Neuronal stem cell (in vitro differentiated cells): ENCODE results near the gene HOXD9.
A peak's percentile ranks its signal among the peaks of the same experiment; 100 is the strongest.

Experiments used
- DNase-seq: peaks from one replicate; pipeline ENCODE4 v3.0.0-alpha.2; 2013; ENCODE audit warnings: low spot score
- H2AFZ ChIP-seq: one replicate; pipeline ENCODE4 v1.6.1; 2013; ENCODE audit warnings: mild to moderate bottlenecking, low read length, inconsistent platforms
- H2AK5ac ChIP-seq: 2 replicates; pipeline ENCODE4 v1.6.1; 2013; ENCODE audit warnings: low read depth, mild to moderate bottlenecking, inconsistent platforms, low read length, moderate library complexity, mixed read lengths
- H2BK120ac ChIP-seq: 2 replicates; pipeline ENCODE4 v1.6.1; 2013; ENCODE audit warnings: low read depth, mild to moderate bottlenecking, inconsistent platforms, low read length, moderate library complexity, mixed read lengths
- H2BK12ac ChIP-seq: one replicate; pipeline ENCODE4 v1.6.1; 2013; ENCODE audit warnings: low read length, inconsistent platforms
- H2BK15ac ChIP-seq: 2 replicates; pipeline ENCODE4 v1.6.1; 2013; ENCODE audit warnings: mild to moderate bottlenecking, low read length, inconsistent platforms, mixed read lengths
- H2BK5ac ChIP-seq: one replicate; pipeline ENCODE4 v1.6.1; 2013; ENCODE audit warnings: inconsistent platforms, mild to moderate bottlenecking, low read length, moderate library complexity
- H3K14ac ChIP-seq: one replicate; pipeline ENCODE4 v1.6.1; 2013; ENCODE audit warnings: low read length, inconsistent platforms
- H3K18ac ChIP-seq: 2 replicates; pipeline ENCODE4 v1.6.1; 2013; ENCODE audit warnings: low read length, inconsistent platforms
- H3K23ac ChIP-seq: 2 replicates; pipeline ENCODE4 v1.6.1; 2013; ENCODE audit warnings: low read depth, mild to moderate bottlenecking, mixed read lengths, low read length, inconsistent platforms; ENCODE audit not compliant: poor library complexity
- H3K27ac ChIP-seq: replicated peaks from 3 replicates; pipeline ENCODE4 v1.5.1; 2013; ENCODE audit warnings: low read length, inconsistent platforms
- H3K27me3 ChIP-seq, 3 experiments: 2 replicates each; pipeline ENCODE4 v1.6.1; 2013; ENCODE audit warnings: low read length in 3 of 3, mild to moderate bottlenecking in 2 of 3, inconsistent platforms in 1 of 3, low read depth in 1 of 3, mixed read lengths in 1 of 3, moderate library complexity in 1 of 3; ENCODE audit not compliant: control insufficient read depth in 3 of 3, insufficient read depth in 3 of 3
- H3K36me3 ChIP-seq, 2 donors: replicated peaks in 1 of 2; 2 replicates each; pipeline ENCODE4 v1.6.1; 2013; ENCODE audit warnings: low read length in 2 of 2; ENCODE audit not compliant: control insufficient read depth in 2 of 2, insufficient read depth in 2 of 2
- H3K4ac ChIP-seq: 2 replicates; pipeline ENCODE4 v1.6.1; 2013; ENCODE audit warnings: inconsistent platforms, mild to moderate bottlenecking, low read length, moderate library complexity
- H3K4me1 ChIP-seq, 2 donors: 1 replicate in 1 of 2; 2 replicates in 1 of 2; pipeline ENCODE4 v1.6.1; 2013; ENCODE audit warnings: low read length in 2 of 2, low read depth in 1 of 2; ENCODE audit not compliant: control insufficient read depth in 2 of 2, insufficient read depth in 1 of 2
- H3K4me2 ChIP-seq: one replicate; pipeline ENCODE4 v1.6.1; 2013; ENCODE audit warnings: mild to moderate bottlenecking, low read length, inconsistent platforms; ENCODE audit not compliant: insufficient read depth, poor library complexity, severe bottlenecking
- H3K4me3 ChIP-seq, 2 donors: 2 replicates each; pipeline ENCODE4 v1.5.1; 2013; ENCODE audit warnings: low read length in 2 of 2, mild to moderate bottlenecking in 2 of 2, inconsistent platforms in 1 of 2, moderate library complexity in 1 of 2
- H3K79me1 ChIP-seq: one replicate; pipeline ENCODE4 v1.6.1; 2013; ENCODE audit warnings: low read depth, mild to moderate bottlenecking, inconsistent platforms, low read length, moderate library complexity
- H3K9ac ChIP-seq: one replicate; pipeline ENCODE4 v1.6.1; 2013; ENCODE audit warnings: mild to moderate bottlenecking, low read depth, low read length, inconsistent platforms; ENCODE audit not compliant: poor library complexity
- H3K9me3 ChIP-seq, 2 donors: replicated peaks in 1 of 2; 2 replicates each; pipeline versions ENCODE3 to v1.6.1; 2013; ENCODE audit warnings: low read length in 2 of 2, mild to moderate bottlenecking in 2 of 2, inconsistent platforms in 1 of 2, low read depth in 1 of 2, mixed read lengths in 1 of 2, moderate library complexity in 1 of 2; ENCODE audit not compliant: control insufficient read depth in 2 of 2, insufficient read depth in 1 of 2
- H4K8ac ChIP-seq: one replicate; pipeline ENCODE4 v1.6.1; 2013; ENCODE audit warnings: low read depth, mild to moderate bottlenecking, inconsistent platforms, low read length, moderate library complexity
- H4K91ac ChIP-seq: one replicate; pipeline ENCODE4 v1.6.1; 2013; ENCODE audit warnings: low read length, low read depth, mild to moderate bottlenecking, inconsistent platforms; ENCODE audit not compliant: poor library complexity
- WGBS, 2 donors: extraction: QIAGEN DNeasy Blood & Tissue Kit; methylation state at CpG; one replicate each; pipeline ENCODE4 v1.1.7; 2013; ENCODE audit warnings: missing lambda C conversion rate in 2 of 2, mixed read lengths in 1 of 2; ENCODE audit not compliant: insufficient read length in 2 of 2, insufficient replicate concordance in 1 of 2; ENCODE audit errors: extremely low coverage in 2 of 2; 5-methylcytosine and 5-hydroxymethylcytosine counted together

The HOXD9 gene

GRCh38 chr2:176160251-176160985, 37.9 kb downstream of the HOXD9 start:
- H3K9me3 ChIP-seq = peaks cover 13 to 16% of the 10 kb centered on the region in 2 donors
- H2BK12ac ChIP-seq = no peak overlapping the region
- no peak overlapping the region for H3K4me3 ChIP-seq
- H3K36me3 ChIP-seq = no peaks in the 10 kb centered on the region
- H3K4me1 ChIP-seq = peaks cover 0 to 16% of the 10 kb centered on the region in 2 donors
- no peak overlapping the region for H2BK15ac ChIP-seq
- no CpG with 5 or more reads among the region's 50 CpGs for WGBS, 2 donors
- H2BK5ac ChIP-seq = no peak overlapping the region
- H2AK5ac ChIP-seq = no peak overlapping the region
- H3K27me3 ChIP-seq = peaks cover 80 to 100% (median 99%) of the 10 kb centered on the region in 3 experiments
- no peak overlapping the region for H3K14ac ChIP-seq
- no peak for DNase-seq
- no peak overlapping the region for H4K91ac ChIP-seq
- H2BK120ac ChIP-seq = no peak overlapping the region
- no peak overlapping the region for H3K4me2 ChIP-seq
- no peak overlapping the region for H4K8ac ChIP-seq
- H3K79me1 ChIP-seq = no peaks in the 10 kb centered on the region
- no peak overlapping the region for H3K4ac ChIP-seq
- no peak overlapping the region for H3K23ac ChIP-seq
- H3K9ac ChIP-seq = no peak overlapping the region
- no peak overlapping the region for H3K27ac ChIP-seq
- no peak overlapping the region for H3K18ac ChIP-seq
- H2AFZ ChIP-seq = peak overlapping the region; percentile 82

- WGBS, 2 donors = no CpG with 5 or more reads among the region's 22 CpGs
- no peak overlapping the region for H4K91ac ChIP-seq
- peaks cover 0 to 16% of the 10 kb centered on the region in 2 donors for H3K4me1 ChIP-seq
Measured at GRCh38 chr2:176160986-176161824, 38.7 kb downstream of the HOXD9 start.

GRCh38 chr2:176161825-176162626, 39.5 kb downstream of the HOXD9 start:
- Histone ChIP-seq H3K4me2 (no peak overlapping the region), H3K4me3 (no peak overlapping the region), H2AK5ac (no peak overlapping the region), H4K91ac (no peak overlapping the region), H2AFZ (no peak overlapping the region), H3K14ac (no peak overlapping the region), H3K9me3 (peaks cover 13 to 16% of the 10 kb centered on the region in 2 donors), H3K79me1 (no peaks in the 10 kb centered on the region), H2BK12ac (no peak overlapping the region), H3K27ac (no peak overlapping the region), H3K27me3 (peaks cover 72 to 100% (median 98%) of the 10 kb centered on the region in 3 experiments), H4K8ac (no peak overlapping the region), H3K9ac (no peak overlapping the region), H3K4ac (no peak overlapping the region), H2BK15ac (no peak overlapping the region), H3K4me1 (peaks cover 0 to 16% of the 10 kb centered on the region in 2 donors), H2BK5ac (no peak overlapping the region), H3K18ac (no peak overlapping the region), H2BK120ac (no peak overlapping the region), H3K23ac (peak overlapping the region; percentile 52), H3K36me3 (no peaks in the 10 kb centered on the region)
- no CpG with 5 or more reads among the region's 22 CpGs for WGBS, 2 donors
- no peak for DNase-seq

More at GRCh38 chr2:176160986-176161824, 38.7 kb downstream of the HOXD9 start:
- H3K14ac ChIP-seq = no peak overlapping the region
- no peak overlapping the region for H2BK15ac ChIP-seq
- DNase-seq = no peak
- H4K8ac ChIP-seq = no peak overlapping the region
- no peak overlapping the region for H3K4me2 ChIP-seq
- H3K18ac ChIP-seq = no peak overlapping the region
- no peak overlapping the region for H2AK5ac ChIP-seq
- H3K4me3 ChIP-seq = no peak overlapping the region
- no peak overlapping the region for H2BK5ac ChIP-seq
- H3K9ac ChIP-seq = no peak overlapping the region
- no peak overlapping the region for H3K4ac ChIP-seq
- H3K9me3 ChIP-seq = peaks cover 13 to 18% of the 10 kb centered on the region in 2 donors
- H3K23ac ChIP-seq = no peak overlapping the region
- H2BK120ac ChIP-seq = no peak overlapping the region
- H3K36me3 ChIP-seq = no peaks in the 10 kb centered on the region
- H2BK12ac ChIP-seq = no peak overlapping the region
- H3K79me1 ChIP-seq = no peaks in the 10 kb centered on the region
- peaks cover 80 to 100% (median 100%) of the 10 kb centered on the region in 3 experiments for H3K27me3 ChIP-seq
- no peak overlapping the region for H3K27ac ChIP-seq
- H2AFZ ChIP-seq = no peak overlapping the region
